A673 (cell line): Measurements from ENCODE around the gene NDUFAF2.

Experiments used
- EZH2 ChIP-seq: fragments of 200-600 bp; sonication (generic); IDR thresholded peaks from 2 replicates; pipeline ENCODE4 v1.6.1; 2017; ENCODE audit warnings: borderline replicate concordance, low read depth, mild to moderate bottlenecking, mixed read lengths, antibody characterized with exemption, low read length; ENCODE audit not compliant: poor library complexity, severe bottlenecking
- TF ChIP-seq, protein P1 (sequence below): fragments of 300-800, 200-600 bp; sonication (generic); conservative IDR thresholded peaks from 2 replicates; pipeline ENCODE4 v1.5.1; 2017; ENCODE audit warnings: low read depth, mild to moderate bottlenecking, antibody characterized with exemption, low read length, moderate library complexity, mixed read lengths

DNA sequence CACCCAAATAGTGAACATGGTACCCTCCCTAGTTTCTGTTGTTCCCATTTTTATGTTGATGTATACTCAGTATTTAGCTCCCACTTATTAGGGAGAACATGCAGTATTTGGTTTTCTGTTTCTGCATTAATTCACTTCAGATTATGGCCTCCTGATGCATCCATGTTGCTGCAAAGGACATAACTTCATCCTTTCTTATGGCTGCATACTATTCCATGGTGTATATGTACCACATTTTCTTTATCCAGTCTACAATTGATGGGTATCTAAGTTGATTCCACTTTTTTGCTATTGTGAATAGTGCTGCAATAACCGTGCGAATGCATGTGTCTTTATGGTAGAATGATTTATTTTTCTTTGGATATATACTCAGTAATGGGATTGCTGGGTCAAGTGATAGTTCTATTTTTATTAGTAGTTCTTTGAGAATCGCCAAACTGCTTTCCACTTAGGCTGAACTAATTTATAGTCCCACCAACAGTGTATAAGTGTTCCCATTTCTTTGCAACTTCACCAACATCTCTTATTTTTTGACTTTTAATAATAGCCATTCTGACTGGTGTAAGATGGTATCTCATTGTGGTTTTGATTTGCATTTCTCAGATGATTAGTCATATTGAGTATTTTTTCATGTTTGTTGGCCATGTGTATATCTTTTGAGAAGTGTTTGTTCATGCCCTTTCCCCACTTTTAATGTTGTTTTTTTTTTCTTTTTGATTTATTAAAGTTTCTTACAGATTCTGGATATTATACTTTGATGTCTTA lies 137.7 kb downstream of the NDUFAF2 start:
- TF ChIP-seq, protein P1, sequence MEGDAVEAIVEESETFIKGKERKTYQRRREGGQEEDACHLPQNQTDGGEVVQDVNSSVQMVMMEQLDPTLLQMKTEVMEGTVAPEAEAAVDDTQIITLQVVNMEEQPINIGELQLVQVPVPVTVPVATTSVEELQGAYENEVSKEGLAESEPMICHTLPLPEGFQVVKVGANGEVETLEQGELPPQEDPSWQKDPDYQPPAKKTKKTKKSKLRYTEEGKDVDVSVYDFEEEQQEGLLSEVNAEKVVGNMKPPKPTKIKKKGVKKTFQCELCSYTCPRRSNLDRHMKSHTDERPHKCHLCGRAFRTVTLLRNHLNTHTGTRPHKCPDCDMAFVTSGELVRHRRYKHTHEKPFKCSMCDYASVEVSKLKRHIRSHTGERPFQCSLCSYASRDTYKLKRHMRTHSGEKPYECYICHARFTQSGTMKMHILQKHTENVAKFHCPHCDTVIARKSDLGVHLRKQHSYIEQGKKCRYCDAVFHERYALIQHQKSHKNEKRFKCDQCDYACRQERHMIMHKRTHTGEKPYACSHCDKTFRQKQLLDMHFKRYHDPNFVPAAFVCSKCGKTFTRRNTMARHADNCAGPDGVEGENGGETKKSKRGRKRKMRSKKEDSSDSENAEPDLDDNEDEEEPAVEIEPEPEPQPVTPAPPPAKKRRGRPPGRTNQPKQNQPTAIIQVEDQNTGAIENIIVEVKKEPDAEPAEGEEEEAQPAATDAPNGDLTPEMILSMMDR: no peak
- TF ChIP-seq EZH2: no peak
